ENCODE results near the gene ACBD6.
"Not testable (repeated sequence)": the region's sequence is repeated elsewhere in the genome, so short reads cannot be mapped to it uniquely, and the experiment has no call there.

The ACBD6 gene

GRCh38 chr1:180408128-180408527 lies 94.2 kb downstream of the ACBD6 start:
- DNase-seq: not testable (repeated sequence)

- DNase-seq: no peak
Measured at GRCh38 chr1:180407051-180407450, 95.3 kb downstream of the ACBD6 start.

- DNase-seq: no peak
Measured at GRCh38 chr1:180402551-180402950, 99.8 kb downstream of the ACBD6 start.

GRCh38 chr1:180402001-180402400 lies 100.4 kb downstream of the ACBD6 start:
- no peak for DNase-seq

- no peak for DNase-seq
Measured at GRCh38 chr1:180397175-180397574, 105.2 kb downstream of the ACBD6 start.

- DNase-seq: no peak
Measured at GRCh38 chr1:180392427-180393145, 109.8 kb downstream of the ACBD6 start.

GRCh38 chr1:180392020-180392419 lies 110.4 kb downstream of the ACBD6 start:
- no peak for DNase-seq

- DNase-seq: no peak
Measured at GRCh38 chr1:180387413-180387812, 115.0 kb downstream of the ACBD6 start.

GRCh38 chr1:180386745-180387367 lies 115.5 kb downstream of the ACBD6 start:
- DNase-seq: no peak

- DNase-seq: no peak
Measured at GRCh38 chr1:180385144-180385543, 117.2 kb downstream of the ACBD6 start.

GRCh38 chr1:180384286-180385005 lies 117.9 kb downstream of the ACBD6 start:
- no peak for DNase-seq

- no peak for DNase-seq
Measured at GRCh38 chr1:180382326-180383115, 119.9 kb downstream of the ACBD6 start.

- DNase-seq: no peak
Measured at GRCh38 chr1:180381184-180381580, 121.2 kb downstream of the ACBD6 start.

GRCh38 chr1:180380259-180381183 lies 121.9 kb downstream of the ACBD6 start:
- DNase-seq: no peak

- DNase-seq: no peak
Measured at GRCh38 chr1:180376800-180377199, 125.6 kb downstream of the ACBD6 start.

- no peak for DNase-seq
Measured at GRCh38 chr1:180376253-180376652, 126.1 kb downstream of the ACBD6 start.

GRCh38 chr1:180372728-180373127 lies 129.6 kb downstream of the ACBD6 start:
- no peak for DNase-seq

GRCh38 chr1:180370597-180370996 lies 131.8 kb downstream of the ACBD6 start:
- no peak for DNase-seq

GRCh38 chr1:180370188-180370587 lies 132.2 kb downstream of the ACBD6 start:
- DNase-seq: no peak

GRCh38 chr1:180369061-180369460 lies 133.3 kb downstream of the ACBD6 start:
- DNase-seq: no peak

- no peak for DNase-seq
Measured at GRCh38 chr1:180366371-180367068, 135.9 kb downstream of the ACBD6 start.

All from activated CD4-positive, alpha-beta T cell treated with anti-CD3 and anti-CD28 coated beads, Interleukin-2, amount 50 U/mL, for 1 hour (primary cell).